ENCODE data around the gene DFFB. TPM values are rescaled to one million over a fixed set of nuclear protein-coding genes. Genes with fewer than 3 reads are reported as not detected.
A peak's percentile ranks its signal among the peaks of the same experiment; 100 is the strongest.

DFFB gene
- total and polyA plus RNA-seq, 9 of the 15 experiments (the other 6 are each of a cell fraction or from before 2014, with no cell fraction given), result 2.3 to 15.8 (median 11.5) TPM

GRCh38 chr1:3910857-3911845 is 53.9 kb downstream of the DFFB start (continued):
- TF ChIP-seq CTCF (IDR thresholded peaks at IDR 0.05 in 2 of 3, conservative IDR thresholded peaks at IDR 0.05 in 1 of 3; ENCODE audit: insufficient read depth in 2 of 3, low read depth in 1 of 3, low read length in 3 of 3), result peak; percentile 88 to 94 (median 90)
- TF ChIP-seq JUND (IDR thresholded peaks at IDR 0.05; ENCODE audit: borderline replicate concordance, low read depth, low read length), result 0 out of 2 replicates have a peak, but pooled peaks have one; percentile 28
- TF ChIP-seq JUND (tag; IDR thresholded peaks at IDR 0.05; ENCODE audit: borderline replicate concordance, low read depth, low read length), result no peak
- no peak for TF ChIP-seq POLR2H (tag; IDR thresholded peaks at IDR 0.05; ENCODE audit: low read depth)

Measured in K562 (cell line).